ENCODE data around the gene EP400.

DNA sequence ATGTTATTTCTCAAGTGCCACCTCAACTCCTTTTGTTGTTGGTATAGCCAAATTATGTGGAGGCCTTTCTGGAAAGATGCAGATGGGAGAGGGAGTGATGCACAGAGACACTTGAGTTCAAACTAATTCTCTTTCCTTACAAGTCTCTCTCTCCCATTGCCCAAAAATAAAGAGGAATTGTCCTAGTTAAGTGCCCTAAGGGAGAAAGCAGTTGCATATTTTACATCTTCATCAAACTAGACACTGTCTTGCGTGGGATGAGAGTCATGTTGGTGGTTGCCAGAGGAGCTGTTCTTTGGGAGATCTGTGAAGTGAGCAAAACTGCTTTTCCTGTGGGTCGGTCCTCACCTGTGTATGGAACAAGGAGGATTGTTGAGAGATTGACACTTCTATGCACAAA, 72.2 kb downstream of the EP400 start:
- TF ChIP-seq, protein P1, sequence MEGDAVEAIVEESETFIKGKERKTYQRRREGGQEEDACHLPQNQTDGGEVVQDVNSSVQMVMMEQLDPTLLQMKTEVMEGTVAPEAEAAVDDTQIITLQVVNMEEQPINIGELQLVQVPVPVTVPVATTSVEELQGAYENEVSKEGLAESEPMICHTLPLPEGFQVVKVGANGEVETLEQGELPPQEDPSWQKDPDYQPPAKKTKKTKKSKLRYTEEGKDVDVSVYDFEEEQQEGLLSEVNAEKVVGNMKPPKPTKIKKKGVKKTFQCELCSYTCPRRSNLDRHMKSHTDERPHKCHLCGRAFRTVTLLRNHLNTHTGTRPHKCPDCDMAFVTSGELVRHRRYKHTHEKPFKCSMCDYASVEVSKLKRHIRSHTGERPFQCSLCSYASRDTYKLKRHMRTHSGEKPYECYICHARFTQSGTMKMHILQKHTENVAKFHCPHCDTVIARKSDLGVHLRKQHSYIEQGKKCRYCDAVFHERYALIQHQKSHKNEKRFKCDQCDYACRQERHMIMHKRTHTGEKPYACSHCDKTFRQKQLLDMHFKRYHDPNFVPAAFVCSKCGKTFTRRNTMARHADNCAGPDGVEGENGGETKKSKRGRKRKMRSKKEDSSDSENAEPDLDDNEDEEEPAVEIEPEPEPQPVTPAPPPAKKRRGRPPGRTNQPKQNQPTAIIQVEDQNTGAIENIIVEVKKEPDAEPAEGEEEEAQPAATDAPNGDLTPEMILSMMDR (IDR thresholded peaks at IDR 0.05; ENCODE audit: low read depth, low read length, poor library complexity, severe bottlenecking), result no peak
- no peak for TF ChIP-seq EZH2phosphoT487 (IDR thresholded peaks at IDR 0.05; ENCODE audit: borderline replicate concordance, low read length)
